ENCODE data around the gene POTEI. TPM values are rescaled to one million over a fixed set of nuclear protein-coding genes. Genes with fewer than 3 reads are reported as not detected.
"Not testable (repeated sequence)": the region's sequence is repeated elsewhere in the genome, so short reads cannot be mapped to it uniquely, and the experiment has no call there.

The POTEI gene
- polyA plus RNA-seq, 3 donors = not detected

DNA sequence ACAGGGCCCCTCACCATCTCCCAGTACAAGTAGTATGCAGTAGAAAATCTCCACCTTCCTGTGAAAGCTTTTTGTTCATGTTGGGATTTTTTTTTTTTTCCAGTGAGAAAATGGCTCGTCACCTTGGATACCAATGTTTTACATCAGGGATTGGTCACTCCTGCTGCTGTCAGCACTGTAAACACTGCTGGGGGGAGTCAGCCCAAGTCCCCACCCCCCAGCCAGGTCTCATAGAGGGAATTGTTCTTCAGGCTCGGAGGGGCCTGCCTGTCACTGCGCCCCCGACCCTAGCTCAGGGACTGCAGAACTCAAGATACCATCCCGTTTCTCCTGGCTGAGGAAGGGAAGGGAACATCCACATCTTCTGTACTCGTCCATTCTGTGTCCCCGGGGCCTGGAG, 11.9 kb upstream of the POTEI start, which contains the start of gene CFC1B:
Gene CFC1B (plus strand): TSS at position 231 of the 400 bp plus-strand sequence. CDS start 263 bp downstream, outside the sequence.
- H3K9me3 Mint-ChIP-seq; H3K27ac Mint-ChIP-seq; H3K36me3 Mint-ChIP-seq; H3K4me2 ChIP-seq (replicated peaks; ENCODE audit: extremely low read depth, low read length, poor library complexity, severe bottlenecking); H3K4me1 ChIP-seq (ENCODE audit: control insufficient read depth in 1 of 2, insufficient read depth in 2 of 2, low read length in 2 of 2); intact Hi-C loops (cut with micrococcal nuclease); H3K27ac ChIP-seq (ENCODE audit: low read depth in 1 of 2, low read length in 2 of 2); H3K4me3 ChIP-seq (replicated peaks in 1 of 3; ENCODE audit: low read depth in 2 of 3, low read length in 3 of 3); DNase-seq; H3K9me3 ChIP-seq (replicated peaks in 1 of 2; ENCODE audit: control insufficient read depth in 1 of 2, insufficient read depth in 1 of 2, low read length in 2 of 2); H3K4me1 Mint-ChIP-seq; H2AFZ ChIP-seq (ENCODE audit: insufficient read depth, low read depth, low read length, poor library complexity, severe bottlenecking); H3K36me3 ChIP-seq (replicated peaks in 1 of 2; ENCODE audit: control insufficient read depth in 1 of 2, insufficient read depth in 2 of 2, low read length in 2 of 2); H4K20me1 ChIP-seq (ENCODE audit: insufficient read depth, low read length); H3K27me3 Mint-ChIP-seq (ENCODE audit: low read depth in 3 of 3); H3K79me2 ChIP-seq (ENCODE audit: insufficient read depth, low read length); H3K27me3 ChIP-seq (ENCODE audit: control insufficient read depth in 2 of 2, insufficient read depth in 2 of 2, low read length in 2 of 2); H3K9ac ChIP-seq (ENCODE audit: insufficient read depth, low read length, poor library complexity, severe bottlenecking); H3K4me3 Mint-ChIP-seq: not testable (repeated sequence)
- no CpG with 5 or more reads among the region's 7 CpGs for WGBS (ENCODE audit: insufficient coverage)

DNA sequence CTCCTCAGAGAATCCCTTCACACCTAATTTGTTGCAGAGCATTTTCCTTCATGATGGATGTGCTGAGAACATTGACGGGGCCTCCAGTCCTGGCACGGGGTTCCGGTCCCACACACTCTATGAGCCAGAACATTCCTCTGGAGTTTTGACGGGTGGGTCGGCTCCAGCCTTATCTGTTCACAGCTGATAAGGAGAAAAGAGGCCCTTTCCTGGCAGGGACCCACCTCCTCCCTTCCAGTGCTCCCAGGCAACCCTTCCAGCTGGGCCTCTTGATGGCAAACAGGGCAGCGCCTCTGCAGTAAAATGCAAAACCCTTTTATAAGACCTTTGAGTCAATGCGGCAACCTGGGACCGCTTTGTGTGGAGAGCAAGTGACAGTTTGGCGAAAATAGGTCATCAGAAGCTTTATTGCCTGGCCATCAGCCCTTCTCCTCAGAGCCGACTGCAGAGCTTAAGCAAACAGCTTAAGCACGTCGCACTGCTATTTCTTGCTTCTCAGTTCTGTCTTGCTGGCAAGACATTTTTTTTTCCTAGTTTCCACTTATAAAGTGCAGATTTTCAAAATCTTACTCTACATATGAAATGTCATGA, 9.5 kb upstream of the POTEI start:
- H3K4me1 Mint-ChIP-seq; H3K4me2 ChIP-seq (replicated peaks; ENCODE audit: extremely low read depth, low read length, poor library complexity, severe bottlenecking); H3K36me3 ChIP-seq (replicated peaks in 1 of 2; ENCODE audit: control insufficient read depth in 1 of 2, insufficient read depth in 2 of 2, low read length in 2 of 2); H3K27me3 ChIP-seq (ENCODE audit: control insufficient read depth in 2 of 2, insufficient read depth in 2 of 2, low read length in 2 of 2); H3K4me3 ChIP-seq (replicated peaks in 1 of 3; ENCODE audit: low read depth in 2 of 3, low read length in 3 of 3); H3K9me3 ChIP-seq (replicated peaks in 1 of 2; ENCODE audit: control insufficient read depth in 1 of 2, insufficient read depth in 1 of 2, low read length in 2 of 2); H3K9me3 Mint-ChIP-seq; H3K27ac ChIP-seq (ENCODE audit: low read depth in 1 of 2, low read length in 2 of 2); H2AFZ ChIP-seq (ENCODE audit: insufficient read depth, low read depth, low read length, poor library complexity, severe bottlenecking); H3K9ac ChIP-seq (ENCODE audit: insufficient read depth, low read length, poor library complexity, severe bottlenecking); H3K4me3 Mint-ChIP-seq; H3K36me3 Mint-ChIP-seq; H4K20me1 ChIP-seq (ENCODE audit: insufficient read depth, low read length); H3K27ac Mint-ChIP-seq; H3K79me2 ChIP-seq (ENCODE audit: insufficient read depth, low read length); H3K4me1 ChIP-seq (ENCODE audit: control insufficient read depth in 1 of 2, insufficient read depth in 2 of 2, low read length in 2 of 2); DNase-seq; intact Hi-C loops (cut with micrococcal nuclease); H3K27me3 Mint-ChIP-seq (ENCODE audit: low read depth in 3 of 3): not testable (repeated sequence)
- WGBS (ENCODE audit: insufficient coverage) = no CpG with 5 or more reads among the region's 12 CpGs

DNA sequence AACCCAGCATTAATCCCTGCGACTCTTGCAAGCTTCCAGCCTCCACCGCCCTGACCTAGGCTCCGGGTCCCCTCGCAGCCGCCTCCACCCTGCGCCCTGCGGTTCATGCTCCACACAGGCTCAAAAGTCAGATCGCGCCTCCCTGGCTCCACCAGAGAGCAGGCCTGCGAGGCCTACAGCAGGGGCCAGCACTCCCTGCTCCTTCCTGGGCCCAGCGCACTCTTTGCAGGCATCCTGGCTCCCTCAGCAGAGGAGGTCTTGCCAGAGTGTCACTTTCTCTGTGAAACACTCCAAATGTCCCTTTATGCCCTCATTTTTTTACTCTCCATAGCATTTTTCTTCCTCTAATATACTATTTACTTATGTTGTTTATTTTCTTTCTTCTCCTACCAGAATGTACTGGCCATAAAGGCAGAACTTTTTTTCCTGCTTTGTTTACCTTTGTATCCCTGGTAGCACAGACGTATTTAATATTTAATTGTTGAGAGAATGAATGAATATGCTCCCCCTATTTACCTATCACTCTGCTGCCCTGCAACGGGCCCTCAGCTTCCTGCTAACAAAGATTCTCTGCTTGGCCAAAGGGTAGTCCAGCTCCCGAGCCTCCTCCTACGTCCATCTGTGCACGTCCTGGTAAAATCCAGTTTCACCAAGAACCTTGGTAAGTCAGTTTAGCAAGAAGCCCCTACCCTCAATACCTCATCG, 2.8 kb upstream of the POTEI start:
- H3K9ac ChIP-seq (ENCODE audit: insufficient read depth, low read length, poor library complexity, severe bottlenecking); H2AFZ ChIP-seq (ENCODE audit: insufficient read depth, low read depth, low read length, poor library complexity, severe bottlenecking); H3K9me3 Mint-ChIP-seq; H3K27ac ChIP-seq (ENCODE audit: low read depth in 1 of 2, low read length in 2 of 2); H3K4me3 ChIP-seq (replicated peaks in 1 of 3; ENCODE audit: low read depth in 2 of 3, low read length in 3 of 3); H3K4me1 Mint-ChIP-seq; H3K27ac Mint-ChIP-seq; H3K9me3 ChIP-seq (replicated peaks in 1 of 2; ENCODE audit: control insufficient read depth in 1 of 2, insufficient read depth in 1 of 2, low read length in 2 of 2); H3K4me3 Mint-ChIP-seq; H3K36me3 Mint-ChIP-seq; H3K27me3 Mint-ChIP-seq (ENCODE audit: low read depth in 3 of 3); intact Hi-C loops (cut with micrococcal nuclease); H3K27me3 ChIP-seq (ENCODE audit: control insufficient read depth in 2 of 2, insufficient read depth in 2 of 2, low read length in 2 of 2); H3K36me3 ChIP-seq (replicated peaks in 1 of 2; ENCODE audit: control insufficient read depth in 1 of 2, insufficient read depth in 2 of 2, low read length in 2 of 2); H3K4me2 ChIP-seq (replicated peaks; ENCODE audit: extremely low read depth, low read length, poor library complexity, severe bottlenecking); H3K79me2 ChIP-seq (ENCODE audit: insufficient read depth, low read length); H4K20me1 ChIP-seq (ENCODE audit: insufficient read depth, low read length); H3K4me1 ChIP-seq (ENCODE audit: control insufficient read depth in 1 of 2, insufficient read depth in 2 of 2, low read length in 2 of 2): not testable (repeated sequence)
- WGBS (ENCODE audit: insufficient coverage) = no CpG with 5 or more reads among the region's 17 CpGs
- DNase-seq = peak in 1 of 3 donors; percentile 0

DNA sequence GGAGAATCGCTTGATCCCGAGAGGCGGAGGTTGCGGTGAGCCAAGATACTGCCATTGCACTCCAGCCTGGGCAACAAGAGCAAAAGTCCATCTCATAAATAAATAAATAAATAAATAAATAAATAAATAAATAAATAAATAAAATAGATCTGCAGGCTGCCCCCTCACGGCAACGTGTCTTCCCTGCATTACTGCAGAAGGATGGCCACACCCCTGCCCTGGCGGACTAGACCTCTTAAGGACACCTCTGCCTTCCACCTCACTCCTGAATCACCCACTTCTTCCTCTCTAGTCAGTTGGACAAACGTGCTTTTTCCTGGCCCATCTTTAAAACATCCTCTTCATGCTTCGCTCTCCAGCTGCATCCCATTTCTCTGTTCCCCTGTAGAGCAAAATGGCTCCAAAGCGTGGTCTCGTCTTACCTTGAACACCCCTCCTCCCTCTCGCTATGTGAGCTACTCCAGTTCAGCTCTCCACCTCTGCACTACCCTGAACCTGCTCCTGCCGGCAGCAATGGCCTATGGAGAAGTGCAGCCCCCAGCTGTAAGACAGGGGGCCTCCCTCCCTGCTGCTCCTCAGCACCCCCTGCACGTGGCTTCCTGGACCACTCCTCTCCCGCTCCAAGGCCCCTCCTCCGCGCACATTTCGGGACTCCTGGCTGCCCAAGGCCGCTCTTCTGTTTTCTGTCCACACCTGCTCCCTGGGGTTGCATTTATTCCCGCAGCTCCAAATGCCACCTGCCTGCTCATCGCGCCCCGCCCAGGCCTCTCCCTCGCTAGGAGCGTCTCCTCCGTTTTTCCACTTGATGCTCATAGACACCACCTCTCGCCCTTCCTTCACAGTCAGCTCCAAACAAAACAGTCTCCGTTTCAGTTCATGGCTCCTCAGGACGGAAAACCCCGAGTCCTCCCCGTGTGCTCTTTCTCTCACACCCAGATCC, 1.9 kb upstream of the POTEI start:
- H3K9ac ChIP-seq (ENCODE audit: insufficient read depth, low read length, poor library complexity, severe bottlenecking); H3K4me2 ChIP-seq (replicated peaks; ENCODE audit: extremely low read depth, low read length, poor library complexity, severe bottlenecking); intact Hi-C loops (cut with micrococcal nuclease); H3K36me3 ChIP-seq (replicated peaks in 1 of 2; ENCODE audit: control insufficient read depth in 1 of 2, insufficient read depth in 2 of 2, low read length in 2 of 2); H3K9me3 ChIP-seq (replicated peaks in 1 of 2; ENCODE audit: control insufficient read depth in 1 of 2, insufficient read depth in 1 of 2, low read length in 2 of 2); H3K27ac Mint-ChIP-seq; H2AFZ ChIP-seq (ENCODE audit: insufficient read depth, low read depth, low read length, poor library complexity, severe bottlenecking); H3K4me1 ChIP-seq (ENCODE audit: control insufficient read depth in 1 of 2, insufficient read depth in 2 of 2, low read length in 2 of 2); H3K4me3 Mint-ChIP-seq; DNase-seq; H3K27ac ChIP-seq (ENCODE audit: low read depth in 1 of 2, low read length in 2 of 2); H3K27me3 Mint-ChIP-seq (ENCODE audit: low read depth in 3 of 3); H3K36me3 Mint-ChIP-seq; H4K20me1 ChIP-seq (ENCODE audit: insufficient read depth, low read length); H3K9me3 Mint-ChIP-seq; H3K27me3 ChIP-seq (ENCODE audit: control insufficient read depth in 2 of 2, insufficient read depth in 2 of 2, low read length in 2 of 2); H3K4me3 ChIP-seq (replicated peaks in 1 of 3; ENCODE audit: low read depth in 2 of 3, low read length in 3 of 3); H3K79me2 ChIP-seq (ENCODE audit: insufficient read depth, low read length); H3K4me1 Mint-ChIP-seq: not testable (repeated sequence)
- WGBS (ENCODE audit: insufficient coverage) = no CpG with 5 or more reads among the region's 31 CpGs
